ENCODE results near the gene SLC25A11.

The SLC25A11 gene

DNA sequence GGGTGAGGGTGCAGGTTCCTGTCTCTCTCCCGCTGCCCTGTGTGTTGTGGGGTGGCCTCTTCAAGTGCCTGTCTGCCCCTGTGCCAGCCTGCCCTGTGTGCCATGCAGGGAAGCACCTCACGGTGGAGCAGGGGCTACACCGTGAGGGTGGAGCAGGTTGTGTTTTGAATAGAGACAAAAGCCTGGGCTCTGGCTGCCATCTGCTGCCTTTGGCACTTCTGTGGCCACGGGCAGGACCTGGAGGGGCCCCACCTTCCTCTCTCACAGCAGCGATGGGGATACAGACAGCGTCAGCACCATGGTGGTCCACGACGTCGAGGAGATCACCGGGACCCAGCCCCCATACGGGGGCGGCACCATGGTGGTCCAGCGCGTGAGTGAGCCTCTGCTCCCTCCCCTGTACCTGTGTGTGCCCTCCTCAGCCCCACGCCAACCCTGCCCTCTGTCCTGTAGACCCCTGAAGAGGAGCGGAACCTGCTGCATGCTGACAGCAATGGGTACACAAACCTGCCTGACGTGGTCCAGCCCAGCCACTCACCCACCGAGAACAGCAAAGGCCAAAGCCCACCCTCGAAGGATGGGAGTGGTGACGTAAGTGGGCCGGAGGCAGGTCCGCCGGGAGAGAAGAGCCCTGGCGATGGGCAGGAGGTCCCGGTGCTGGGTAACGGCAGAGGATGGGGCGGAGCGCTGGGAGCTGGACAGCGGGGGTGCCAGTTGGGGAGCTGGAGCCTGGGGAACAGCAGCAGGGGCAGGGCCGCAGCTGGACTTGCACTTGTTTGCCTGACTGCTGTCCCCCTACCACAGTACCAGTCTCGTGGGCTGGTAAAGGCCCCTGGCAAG is 45.9 kb downstream of the SLC25A11 start:
- no peak overlapping the region for H3K4me3 ChIP-seq (ENCODE audit: low read depth, low read length)
- TF ChIP-seq, protein P1, sequence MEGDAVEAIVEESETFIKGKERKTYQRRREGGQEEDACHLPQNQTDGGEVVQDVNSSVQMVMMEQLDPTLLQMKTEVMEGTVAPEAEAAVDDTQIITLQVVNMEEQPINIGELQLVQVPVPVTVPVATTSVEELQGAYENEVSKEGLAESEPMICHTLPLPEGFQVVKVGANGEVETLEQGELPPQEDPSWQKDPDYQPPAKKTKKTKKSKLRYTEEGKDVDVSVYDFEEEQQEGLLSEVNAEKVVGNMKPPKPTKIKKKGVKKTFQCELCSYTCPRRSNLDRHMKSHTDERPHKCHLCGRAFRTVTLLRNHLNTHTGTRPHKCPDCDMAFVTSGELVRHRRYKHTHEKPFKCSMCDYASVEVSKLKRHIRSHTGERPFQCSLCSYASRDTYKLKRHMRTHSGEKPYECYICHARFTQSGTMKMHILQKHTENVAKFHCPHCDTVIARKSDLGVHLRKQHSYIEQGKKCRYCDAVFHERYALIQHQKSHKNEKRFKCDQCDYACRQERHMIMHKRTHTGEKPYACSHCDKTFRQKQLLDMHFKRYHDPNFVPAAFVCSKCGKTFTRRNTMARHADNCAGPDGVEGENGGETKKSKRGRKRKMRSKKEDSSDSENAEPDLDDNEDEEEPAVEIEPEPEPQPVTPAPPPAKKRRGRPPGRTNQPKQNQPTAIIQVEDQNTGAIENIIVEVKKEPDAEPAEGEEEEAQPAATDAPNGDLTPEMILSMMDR (conservative IDR thresholded peaks at IDR 0.05; ENCODE audit: low read depth, low read length): no peak
- no peak for DNase-seq (ENCODE audit: low read depth)

DNA sequence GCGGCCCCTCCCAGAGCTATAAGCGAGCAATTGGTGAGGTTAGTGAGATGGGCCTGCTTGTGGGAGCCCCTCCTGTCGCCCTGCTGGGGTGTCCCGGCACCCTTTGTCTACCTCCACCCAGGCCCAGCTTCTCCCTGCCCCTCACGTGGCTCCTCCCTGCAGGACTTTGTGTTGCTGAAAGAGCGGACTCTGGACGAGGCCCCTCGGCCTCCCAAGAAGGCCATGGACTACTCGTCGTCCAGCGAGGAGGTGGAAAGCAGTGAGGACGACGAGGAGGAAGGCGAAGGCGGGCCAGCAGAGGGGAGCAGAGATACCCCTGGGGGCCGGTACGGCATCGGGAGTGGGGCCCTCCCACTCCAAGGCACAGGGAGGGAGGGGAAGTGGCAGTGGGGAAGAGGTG is 46.6 kb downstream of the SLC25A11 start:
- TF ChIP-seq, protein P1 (conservative IDR thresholded peaks at IDR 0.05; ENCODE audit: low read depth, low read length): no peak
- no peak overlapping the region for H3K4me3 ChIP-seq (ENCODE audit: low read depth, low read length)
- no peak for DNase-seq (ENCODE audit: low read depth)

DNA sequence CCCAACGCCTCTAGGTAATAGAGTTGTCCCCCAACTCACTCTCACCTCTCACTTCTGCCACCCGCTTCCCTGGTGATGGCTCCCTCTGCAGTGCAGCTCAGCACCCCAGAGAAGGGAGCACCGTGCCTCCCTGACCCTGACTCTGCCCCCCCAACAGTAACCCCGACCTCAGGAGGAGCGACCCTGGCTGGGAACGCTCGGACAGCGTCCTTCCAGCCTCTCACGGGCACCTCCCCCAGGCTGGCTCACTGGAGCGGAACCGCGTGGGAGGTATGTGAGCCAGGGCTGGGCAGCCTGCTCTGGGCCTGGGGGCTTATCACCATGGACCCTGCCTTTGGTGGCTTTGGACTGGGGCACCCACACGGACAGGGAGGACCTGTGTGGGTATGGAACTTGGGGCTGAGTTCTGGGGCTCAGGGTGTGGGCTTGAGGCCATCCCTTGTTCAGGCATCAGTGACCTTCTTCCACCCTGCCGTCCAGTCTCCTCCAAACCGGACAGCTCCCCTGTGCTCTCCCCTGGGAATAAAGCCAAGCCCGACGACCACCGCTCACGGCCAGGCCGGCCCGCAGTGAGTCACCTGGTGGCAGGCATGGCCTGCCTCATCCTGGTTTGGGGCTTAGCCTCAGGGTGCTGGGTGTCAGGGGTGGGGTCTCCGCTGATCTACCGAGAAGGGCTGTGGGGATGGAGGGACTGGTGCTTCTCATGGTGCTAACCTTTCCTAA is 47.2 kb downstream of the SLC25A11 start:
- no peak overlapping the region for H3K4me3 ChIP-seq (ENCODE audit: low read depth, low read length)
- DNase-seq (ENCODE audit: low read depth): no peak
- TF ChIP-seq, protein P1 (conservative IDR thresholded peaks at IDR 0.05; ENCODE audit: low read depth, low read length): no peak

DNA sequence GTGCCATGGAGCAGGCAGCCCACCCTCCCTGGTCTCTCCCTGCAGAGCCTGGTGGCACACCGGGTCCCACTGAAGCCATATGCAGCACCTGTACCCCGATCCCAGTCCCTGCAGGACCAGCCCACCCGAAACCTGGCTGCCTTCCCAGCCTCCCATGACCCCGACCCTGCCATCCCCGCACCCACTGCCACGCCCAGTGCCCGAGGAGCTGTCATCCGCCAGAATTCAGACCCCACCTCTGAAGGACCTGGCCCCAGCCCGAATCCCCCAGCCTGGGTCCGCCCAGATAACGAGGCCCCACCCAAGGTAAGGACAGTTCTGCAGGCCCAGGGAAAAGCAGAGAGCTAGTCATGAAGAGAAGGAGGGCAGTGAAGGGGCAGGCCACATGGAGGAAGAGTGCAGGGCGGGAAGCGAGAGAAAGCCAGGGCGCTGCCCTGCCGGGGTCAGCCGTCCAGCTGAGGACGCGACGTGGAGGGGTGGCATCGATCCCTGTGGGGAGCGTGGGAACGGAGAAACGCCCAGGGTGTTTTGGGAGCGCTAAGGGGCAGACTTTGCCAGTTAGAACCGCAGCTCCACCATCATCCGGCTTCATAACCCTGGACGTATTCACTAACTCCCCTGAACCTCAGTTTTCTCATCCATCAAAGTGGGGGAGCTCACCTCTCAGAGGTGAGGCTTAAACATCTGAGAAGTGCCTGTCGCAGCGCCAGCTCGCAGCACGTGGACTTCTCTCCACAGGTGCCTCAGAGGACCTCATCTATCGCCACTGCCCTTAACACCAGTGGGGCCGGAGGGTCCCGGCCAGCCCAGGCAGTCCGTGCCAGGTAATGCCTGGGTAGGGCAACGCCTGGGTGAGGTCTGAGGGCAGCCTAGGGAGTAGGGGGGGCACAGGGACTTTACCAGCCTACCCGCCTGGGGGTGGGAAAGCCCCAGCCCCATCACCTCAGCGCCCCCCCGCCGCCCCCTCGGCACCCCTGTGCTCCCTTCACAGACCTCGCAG is 48.1 kb downstream of the SLC25A11 start:
- no peak overlapping the region for H3K4me3 ChIP-seq (ENCODE audit: low read depth, low read length)
- DNase-seq (ENCODE audit: low read depth): no peak
- TF ChIP-seq, protein P1 (conservative IDR thresholded peaks at IDR 0.05; ENCODE audit: low read depth, low read length): no peak

DNA sequence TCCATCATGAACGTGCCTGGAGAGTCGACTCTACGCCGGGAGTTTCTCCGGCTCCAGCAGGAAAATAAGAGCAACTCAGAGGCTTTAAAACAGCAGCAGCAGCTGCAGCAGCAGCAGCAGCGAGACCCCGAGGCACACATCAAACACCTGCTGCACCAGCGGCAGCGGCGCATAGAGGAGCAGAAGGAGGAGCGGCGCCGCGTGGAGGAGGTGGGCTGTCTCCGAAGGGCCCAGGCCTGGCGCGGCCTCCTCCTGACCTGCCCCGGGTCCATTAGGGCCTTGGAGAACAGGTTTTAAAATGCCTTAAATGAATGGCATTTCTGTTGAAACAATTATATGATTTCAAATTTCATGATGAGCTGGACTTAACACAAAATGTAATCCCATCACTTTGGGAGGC is 52.3 kb downstream of the SLC25A11 start:
- H3K4me3 ChIP-seq (ENCODE audit: low read depth, low read length): no peak overlapping the region
- DNase-seq (ENCODE audit: low read depth): no peak
- TF ChIP-seq, protein P1 (conservative IDR thresholded peaks at IDR 0.05; ENCODE audit: low read depth, low read length): no peak

Measured in choroid plexus epithelial cell (primary cell).